Erythroblast (primary cell): ENCODE measurements around the gene ULK4.

Source experiments
- DNase-seq, 2 experiments: peaks; one replicate each; lab custom pipeline; 2025; lab: John Stamatoyannopoulos, UW
- GATA1 ChIP-seq: IDR thresholded peaks from 2 replicates; pipeline ENCODE4 v1.6.1; 2011; ENCODE audit warnings: low read depth, mild to moderate bottlenecking, control low read depth, low read length, moderate library complexity
- POLR2A ChIP-seq: IDR thresholded peaks from 2 replicates; pipeline ENCODE4 v1.6.1; 2011; ENCODE audit warnings: mild to moderate bottlenecking, low read length

ULK4 gene

GRCh38 chr3:41975416-41976103 lies 13.7 kb upstream of the ULK4 start:
- no peak for TF ChIP-seq POLR2A
- TF ChIP-seq GATA1 = no peak

DNA sequence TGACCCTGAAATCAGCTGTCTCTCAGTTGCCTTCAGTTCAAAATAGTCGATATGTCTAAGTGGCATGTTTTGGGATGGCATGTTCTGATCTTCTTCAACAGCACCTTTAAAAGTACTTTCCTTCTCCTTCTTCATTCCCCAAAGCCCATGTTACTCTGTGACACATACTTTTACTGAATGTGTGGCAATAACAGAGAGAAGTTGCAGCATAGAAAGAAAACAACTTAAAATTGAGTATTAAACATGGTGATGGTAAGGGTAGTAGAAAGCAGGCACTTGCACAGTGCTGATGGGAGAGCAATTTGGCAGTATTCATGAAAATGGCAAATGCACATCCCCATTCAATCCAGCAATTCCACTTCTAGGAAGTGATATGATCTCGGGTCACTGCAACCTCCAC lies 12.3 kb upstream of the ULK4 start:
- no peak for DNase-seq
- no peak for TF ChIP-seq GATA1
- no peak for TF ChIP-seq POLR2A

More at GRCh38 chr3:41975416-41976103, 13.7 kb upstream of the ULK4 start:
- no peak for DNase-seq

DNA sequence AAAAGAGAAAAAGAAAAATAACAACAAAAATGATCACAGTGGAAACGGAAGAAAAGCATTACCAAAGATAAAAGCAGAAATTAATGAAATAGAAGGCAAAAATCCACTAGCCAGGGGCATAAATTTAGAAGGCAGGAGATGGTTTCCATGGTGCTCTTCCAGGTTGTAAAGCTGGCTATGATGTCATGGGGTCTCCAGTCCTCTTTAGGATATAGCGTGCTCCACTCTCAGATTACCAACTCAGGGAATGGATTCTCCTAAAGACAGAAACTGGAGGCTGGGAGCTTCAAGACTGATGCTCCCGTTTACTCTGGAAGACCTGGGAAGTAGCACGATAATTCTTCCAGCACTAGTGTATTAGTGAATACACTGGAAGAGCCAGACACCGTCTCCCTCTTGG lies 10.9 kb upstream of the ULK4 start:
- TF ChIP-seq POLR2A = no peak
- no peak for TF ChIP-seq GATA1
- DNase-seq = no peak

- TF ChIP-seq POLR2A = no peak
- TF ChIP-seq GATA1 = no peak
- no peak for DNase-seq
These were observed 4.3 kb upstream of the ULK4 start for GRCh38 chr3:41966206-41966605.

- TF ChIP-seq POLR2A (no peak), GATA1 (no peak)
- no peak for DNase-seq
These were observed 1.9 kb upstream of the ULK4 start for GRCh38 chr3:41963823-41964222.

- DNase-seq = peak; percentile 75 to 81
- no peak for TF ChIP-seq POLR2A
- TF ChIP-seq GATA1 = no peak
These were observed 815 bp downstream of the ULK4 start for GRCh38 chr3:41960826-41961750.

- TF ChIP-seq POLR2A = no peak
- no peak for TF ChIP-seq GATA1
- no peak for DNase-seq
These were observed 5.3 kb downstream of the ULK4 start for GRCh38 chr3:41956574-41956973.

DNA sequence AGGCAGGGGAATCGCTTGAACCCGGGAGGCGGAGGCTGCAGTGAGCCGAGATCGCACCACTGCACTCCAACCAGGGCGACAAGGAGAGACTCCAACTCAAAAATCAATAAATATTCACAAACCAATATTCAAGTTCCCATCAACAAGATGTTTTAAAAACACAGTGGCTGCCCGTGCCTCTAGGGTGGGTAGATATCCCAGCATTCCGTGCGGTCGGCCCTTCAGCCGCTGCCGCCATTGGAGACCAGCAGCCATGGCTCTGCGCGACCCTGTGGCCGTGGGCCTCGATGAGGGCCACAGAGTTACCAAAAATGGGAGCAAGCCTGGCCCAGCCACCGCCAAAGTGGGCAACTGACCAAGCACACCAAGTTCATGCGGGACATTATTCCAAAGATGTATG lies 6.7 kb downstream of the ULK4 start:
- TF ChIP-seq GATA1 = no peak
- no peak for TF ChIP-seq POLR2A
- DNase-seq = no peak

- TF ChIP-seq POLR2A (no peak), GATA1 (no peak)
- DNase-seq = no peak
These were observed 18.5 kb downstream of the ULK4 start for GRCh38 chr3:41943311-41943843.

DNA sequence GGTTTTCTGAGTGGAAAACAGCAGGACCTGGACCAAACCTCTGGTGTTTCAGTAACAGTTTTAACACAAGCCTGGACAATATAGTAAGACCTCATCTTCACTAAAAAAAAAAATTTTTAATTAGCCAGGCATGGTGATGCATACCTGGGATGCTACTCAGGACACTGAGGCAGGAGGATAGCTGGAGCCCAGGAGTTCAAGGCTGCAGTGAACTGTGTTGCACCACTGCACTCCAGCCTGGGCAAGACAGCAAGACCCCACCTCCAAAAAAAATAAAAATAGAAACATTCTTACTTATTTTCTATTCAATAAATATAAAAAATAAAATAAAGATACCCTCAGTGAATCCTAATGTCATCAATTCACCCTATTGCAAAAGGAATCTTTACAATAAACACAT lies 21.5 kb downstream of the ULK4 start:
- TF ChIP-seq GATA1 = no peak
- TF ChIP-seq POLR2A = no peak
- no peak for DNase-seq

DNA sequence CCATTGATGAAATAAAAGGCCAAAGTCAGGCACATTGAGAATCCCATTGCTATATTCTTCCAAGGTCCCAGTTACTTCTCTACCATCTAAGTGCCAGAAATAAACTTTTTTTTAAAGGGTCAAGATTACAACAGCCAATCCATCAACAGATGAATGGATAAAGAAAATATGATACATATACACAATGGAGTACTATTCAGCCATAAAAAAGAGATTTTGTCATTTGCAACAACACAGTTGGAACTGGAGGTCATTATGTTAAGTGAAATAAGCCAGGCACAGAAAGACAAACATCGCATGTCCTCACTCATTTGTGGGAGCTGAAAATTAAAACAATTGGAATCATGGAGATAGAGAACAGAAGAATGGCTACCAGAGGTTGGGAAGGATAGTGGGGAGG lies 25.5 kb downstream of the ULK4 start:
- no peak for DNase-seq
- TF ChIP-seq GATA1 = no peak
- no peak for TF ChIP-seq POLR2A

DNA sequence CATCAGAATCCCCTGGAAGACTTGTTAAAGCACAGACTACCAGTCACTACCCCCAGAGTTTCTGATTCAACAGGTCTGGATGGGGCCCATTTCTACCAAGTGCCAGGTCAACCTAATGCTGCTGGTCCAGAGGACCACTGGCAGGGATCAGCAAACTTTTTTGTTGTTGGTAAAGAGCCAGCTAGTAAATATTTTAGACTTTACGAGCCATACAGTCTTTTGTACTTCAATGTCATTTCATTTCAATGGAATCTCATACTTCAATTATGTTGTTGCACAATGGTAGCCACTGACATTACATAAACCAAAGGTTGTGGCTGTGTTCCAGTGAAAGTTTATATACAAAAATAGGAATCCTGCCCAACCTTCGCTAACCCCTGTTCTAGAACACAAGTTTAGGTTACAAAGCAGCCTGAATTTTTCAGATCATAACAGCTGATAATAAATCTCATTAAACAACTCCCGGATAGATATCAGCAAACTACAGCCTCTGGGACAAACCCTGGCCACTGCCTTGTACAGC lies 28.7 kb downstream of the ULK4 start:
- DNase-seq = no peak
- TF ChIP-seq GATA1 = no peak
- no peak for TF ChIP-seq POLR2A

DNA sequence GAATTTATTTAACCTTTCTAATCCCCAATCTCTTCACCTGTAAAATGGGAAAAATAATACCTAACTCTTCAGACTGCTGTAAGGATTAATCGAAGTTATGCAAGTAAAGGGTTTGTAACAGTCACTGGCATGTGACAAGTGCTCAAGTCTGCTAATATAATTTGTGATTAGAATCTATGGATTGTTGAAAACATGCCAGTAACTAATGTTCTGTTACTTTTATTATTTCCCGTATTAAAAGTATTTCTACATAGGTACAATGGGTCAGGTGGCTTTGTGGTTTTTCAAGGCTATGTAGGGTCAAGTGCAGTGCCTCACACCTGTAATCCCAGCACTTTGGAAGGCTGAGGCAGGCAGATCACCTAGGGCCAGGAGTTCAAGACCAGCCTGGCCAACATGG lies 29.4 kb downstream of the ULK4 start:
- TF ChIP-seq POLR2A (no peak), GATA1 (no peak)
- no peak for DNase-seq
